ENCODE results near the gene IL11. TPM values are rescaled to one million over a fixed set of nuclear protein-coding genes. Genes with fewer than 3 reads are reported as not detected.

Gene IL11
- 0.84 TPM for polyA plus RNA-seq (2013, experiment 1 of 2)
- polyA plus RNA-seq (2013, experiment 2 of 2) = 0.41 TPM

GRCh38 chr19:55370305-55370988, at the start of gene IL11:
TSS of gene IL11 (minus strand) at chr19:55370463. CDS start at chr19:55370310, 153 bp downstream.
- Histone ChIP-seq H3K23ac (ENCODE audit: low read length) (peak within 1 kb of the TSS; percentile 24), H3K36me3 (ENCODE audit: control insufficient read depth, insufficient read depth, low read length) (no peaks in the 10 kb centered on the region), H4K8ac (ENCODE audit: low read depth, low read length) (no peak within 1 kb of the TSS), H3K4me3 (ENCODE audit: low read length) (peak within 1 kb of the TSS; percentile 20), H2BK5ac (ENCODE audit: low read length) (no peak within 1 kb of the TSS), H2BK15ac (replicated peaks; ENCODE audit: low read depth) (no peak within 1 kb of the TSS), H3K18ac (ENCODE audit: low read length) (peak within 1 kb of the TSS; percentile 29), H3K27ac (ENCODE audit: low read depth, low read length) (peak within 1 kb of the TSS; percentile 86), H3K79me2 (ENCODE audit: control insufficient read depth, insufficient read depth, low read length) (no peaks in the 10 kb centered on the region), H3K79me1 (ENCODE audit: low read length) (no peaks in the 10 kb centered on the region), H3K4ac (ENCODE audit: low read depth, low read length) (peak within 1 kb of the TSS; percentile 49), H2BK120ac (ENCODE audit: low read depth, low read length) (no peak within 1 kb of the TSS), H3K27me3 (ENCODE audit: insufficient read depth, low read length, poor library complexity) (peaks cover 3% of the 10 kb centered on the region), H3K4me1 (ENCODE audit: control insufficient read depth, low read depth, low read length) (peaks cover 2% of the 10 kb centered on the region), H3K4me2 (ENCODE audit: low read length) (peak within 1 kb of the TSS; percentile 86), H4K5ac (ENCODE audit: low read length) (no peak within 1 kb of the TSS), H3K56ac (ENCODE audit: low read length) (peak within 1 kb of the TSS; percentile 71), H2AK5ac (ENCODE audit: low read length) (no peak within 1 kb of the TSS), H3K9ac (ENCODE audit: low read length) (peak within 1 kb of the TSS; percentile 61)
- peak; percentile 73 for DNase-seq
- no CpG with 5 or more reads among the region's 32 CpGs for whole genome bisulfite sequencing (ENCODE audit: extremely low coverage, insufficient coverage, low lambda C conversion rate)

DNA sequence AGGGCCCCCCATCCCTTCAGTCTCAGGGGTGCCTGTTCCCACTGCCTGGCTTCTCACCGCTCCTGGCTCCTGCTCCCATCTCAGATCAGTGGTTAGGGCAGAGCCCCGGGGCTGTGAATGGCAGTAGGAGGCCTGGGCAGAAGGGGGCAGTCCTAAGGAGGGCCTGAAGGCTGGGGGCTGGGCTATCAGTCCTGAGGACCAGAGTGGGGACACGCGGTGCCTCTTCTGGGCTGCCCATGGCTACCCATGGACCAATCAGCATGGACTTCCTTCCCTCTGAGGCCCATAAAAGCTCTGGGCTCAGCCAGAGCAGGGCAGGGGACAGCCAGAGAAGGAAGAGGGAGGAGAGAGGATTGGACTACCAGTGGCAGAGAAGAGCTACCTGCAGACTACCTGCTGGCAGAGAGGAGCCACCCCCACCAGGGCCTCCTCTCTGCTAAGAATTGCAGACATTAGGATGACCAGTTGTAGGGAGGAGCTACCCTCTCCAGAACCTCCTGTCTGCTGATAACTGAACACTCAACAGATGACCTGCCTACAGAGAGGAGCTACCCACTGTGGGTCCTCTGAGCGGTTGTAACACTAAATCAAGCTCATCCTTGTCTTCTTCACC, 49.5 kb upstream of the IL11 start:
- no peak overlapping the region for H3K18ac ChIP-seq (ENCODE audit: low read length)
- H4K5ac ChIP-seq (ENCODE audit: low read length) = no peak overlapping the region
- H3K9ac ChIP-seq (ENCODE audit: low read length) = no peak overlapping the region
- no peak overlapping the region for H2BK15ac ChIP-seq (replicated peaks; ENCODE audit: low read depth)
- no peak overlapping the region for H3K4me3 ChIP-seq (ENCODE audit: low read length)
- H3K23ac ChIP-seq (ENCODE audit: low read length) = no peak overlapping the region
- WGBS (ENCODE audit: extremely low coverage, insufficient coverage, low lambda C conversion rate) = no CpG with 5 or more reads among the region's 5 CpGs
- H3K27me3 ChIP-seq (ENCODE audit: insufficient read depth, low read length, poor library complexity) = no peaks in the 10 kb centered on the region
- H3K36me3 ChIP-seq (ENCODE audit: control insufficient read depth, insufficient read depth, low read length) = no peaks in the 10 kb centered on the region
- H3K4ac ChIP-seq (ENCODE audit: low read depth, low read length) = no peak overlapping the region
- no peak overlapping the region for H3K56ac ChIP-seq (ENCODE audit: low read length)
- no peak overlapping the region for H3K27ac ChIP-seq (ENCODE audit: low read depth, low read length)
- no peak overlapping the region for H2BK5ac ChIP-seq (ENCODE audit: low read length)
- no peak overlapping the region for H3K4me2 ChIP-seq (ENCODE audit: low read length)
- H2BK120ac ChIP-seq (ENCODE audit: low read depth, low read length) = no peak overlapping the region
- no peak overlapping the region for H2AK5ac ChIP-seq (ENCODE audit: low read length)
- DNase-seq = no peak
- H3K4me1 ChIP-seq (ENCODE audit: control insufficient read depth, low read depth, low read length) = no peaks in the 10 kb centered on the region
- H4K8ac ChIP-seq (ENCODE audit: low read depth, low read length) = no peak overlapping the region
- H3K79me2 ChIP-seq (ENCODE audit: control insufficient read depth, insufficient read depth, low read length) = no peaks in the 10 kb centered on the region
- no peaks in the 10 kb centered on the region for H3K79me1 ChIP-seq (ENCODE audit: low read length)

DNA sequence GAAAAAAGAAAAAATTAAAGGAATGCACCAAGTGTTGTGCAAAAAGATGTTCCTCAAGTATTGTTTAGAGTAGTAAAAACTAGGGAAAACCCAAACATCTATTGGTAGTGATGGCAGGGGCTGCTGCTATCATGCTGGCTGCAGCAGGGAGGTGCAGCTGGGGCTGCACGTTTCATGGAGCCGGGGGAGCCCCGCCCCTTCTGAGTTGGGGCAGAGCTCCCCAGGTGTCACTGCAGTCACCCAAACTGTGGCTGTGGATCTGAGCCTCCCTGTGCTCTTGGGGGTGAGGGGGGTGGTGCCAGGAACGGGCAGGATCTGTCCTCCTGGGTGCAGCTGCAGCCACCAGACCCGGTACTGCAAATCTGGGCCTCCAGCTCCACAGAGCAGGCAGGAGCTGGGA, 48.8 kb upstream of the IL11 start:
- no peak for DNase-seq
- Histone ChIP-seq H3K4me1 (ENCODE audit: control insufficient read depth, low read depth, low read length) (no peaks in the 10 kb centered on the region), H3K79me1 (ENCODE audit: low read length) (no peaks in the 10 kb centered on the region), H3K23ac (ENCODE audit: low read length) (no peak overlapping the region), H3K4ac (ENCODE audit: low read depth, low read length) (no peak overlapping the region), H3K36me3 (ENCODE audit: control insufficient read depth, insufficient read depth, low read length) (no peaks in the 10 kb centered on the region), H3K56ac (ENCODE audit: low read length) (no peak overlapping the region), H2BK5ac (ENCODE audit: low read length) (no peak overlapping the region), H2BK15ac (replicated peaks; ENCODE audit: low read depth) (no peak overlapping the region), H4K5ac (ENCODE audit: low read length) (no peak overlapping the region), H3K27ac (ENCODE audit: low read depth, low read length) (no peak overlapping the region), H3K18ac (ENCODE audit: low read length) (no peak overlapping the region), H2BK120ac (ENCODE audit: low read depth, low read length) (no peak overlapping the region), H2AK5ac (ENCODE audit: low read length) (no peak overlapping the region), H3K4me3 (ENCODE audit: low read length) (no peak overlapping the region), H3K27me3 (ENCODE audit: insufficient read depth, low read length, poor library complexity) (no peaks in the 10 kb centered on the region), H3K4me2 (ENCODE audit: low read length) (no peak overlapping the region), H4K8ac (ENCODE audit: low read depth, low read length) (no peak overlapping the region), H3K79me2 (ENCODE audit: control insufficient read depth, insufficient read depth, low read length) (no peaks in the 10 kb centered on the region), H3K9ac (ENCODE audit: low read length) (no peak overlapping the region)
- no CpG with 5 or more reads among the region's 5 CpGs for WGBS (ENCODE audit: extremely low coverage, insufficient coverage, low lambda C conversion rate)

GRCh38 chr19:55418185-55418584, 47.9 kb upstream of the IL11 start:
- Histone ChIP-seq H4K5ac (ENCODE audit: low read length) (no peak overlapping the region), H2BK15ac (replicated peaks; ENCODE audit: low read depth) (no peak overlapping the region), H3K27me3 (ENCODE audit: insufficient read depth, low read length, poor library complexity) (no peaks in the 10 kb centered on the region), H3K4me1 (ENCODE audit: control insufficient read depth, low read depth, low read length) (no peaks in the 10 kb centered on the region), H3K79me1 (ENCODE audit: low read length) (no peaks in the 10 kb centered on the region), H3K4ac (ENCODE audit: low read depth, low read length) (no peak overlapping the region), H2AK5ac (ENCODE audit: low read length) (no peak overlapping the region), H4K8ac (ENCODE audit: low read depth, low read length) (no peak overlapping the region), H3K36me3 (ENCODE audit: control insufficient read depth, insufficient read depth, low read length) (no peaks in the 10 kb centered on the region), H3K4me3 (ENCODE audit: low read length) (no peak overlapping the region), H3K79me2 (ENCODE audit: control insufficient read depth, insufficient read depth, low read length) (no peaks in the 10 kb centered on the region), H3K4me2 (ENCODE audit: low read length) (no peak overlapping the region), H3K23ac (ENCODE audit: low read length) (no peak overlapping the region), H3K9ac (ENCODE audit: low read length) (no peak overlapping the region), H2BK120ac (ENCODE audit: low read depth, low read length) (no peak overlapping the region), H3K27ac (ENCODE audit: low read depth, low read length) (no peak overlapping the region), H3K18ac (ENCODE audit: low read length) (no peak overlapping the region), H3K56ac (ENCODE audit: low read length) (peak overlapping the region; percentile 44), H2BK5ac (ENCODE audit: low read length) (no peak overlapping the region)
- no CpG with 5 or more reads among the region's 7 CpGs for WGBS (ENCODE audit: extremely low coverage, insufficient coverage, low lambda C conversion rate)
- peak; percentile 82 for DNase-seq

- peaks cover 21% of the 10 kb centered on the region for H3K79me2 ChIP-seq (ENCODE audit: control insufficient read depth, insufficient read depth, low read length)
- peaks cover 12% of the 10 kb centered on the region for H3K79me1 ChIP-seq (ENCODE audit: low read length)
- H3K4me3 ChIP-seq (ENCODE audit: low read length) = no peak overlapping the region
- H3K18ac ChIP-seq (ENCODE audit: low read length) = no peak overlapping the region
- H2BK15ac ChIP-seq (replicated peaks; ENCODE audit: low read depth) = no peak overlapping the region
- H3K36me3 ChIP-seq (ENCODE audit: control insufficient read depth, insufficient read depth, low read length) = peaks cover 8% of the 10 kb centered on the region
- no peak overlapping the region for H3K4me2 ChIP-seq (ENCODE audit: low read length)
- H4K8ac ChIP-seq (ENCODE audit: low read depth, low read length) = no peak overlapping the region
- H3K4me1 ChIP-seq (ENCODE audit: control insufficient read depth, low read depth, low read length) = peaks cover 10% of the 10 kb centered on the region
- WGBS (ENCODE audit: extremely low coverage, insufficient coverage, low lambda C conversion rate) = no CpG with 5 or more reads among the region's 2 CpGs
- H3K4ac ChIP-seq (ENCODE audit: low read depth, low read length) = no peak overlapping the region
- no peaks in the 10 kb centered on the region for H3K27me3 ChIP-seq (ENCODE audit: insufficient read depth, low read length, poor library complexity)
- no peak for DNase-seq
- H2BK5ac ChIP-seq (ENCODE audit: low read length) = no peak overlapping the region
- no peak overlapping the region for H2AK5ac ChIP-seq (ENCODE audit: low read length)
- no peak overlapping the region for H4K5ac ChIP-seq (ENCODE audit: low read length)
- H3K23ac ChIP-seq (ENCODE audit: low read length) = no peak overlapping the region
- H3K56ac ChIP-seq (ENCODE audit: low read length) = no peak overlapping the region
- H2BK120ac ChIP-seq (ENCODE audit: low read depth, low read length) = no peak overlapping the region
- H3K27ac ChIP-seq (ENCODE audit: low read depth, low read length) = no peak overlapping the region
- no peak overlapping the region for H3K9ac ChIP-seq (ENCODE audit: low read length)
Observed at GRCh38 chr19:55410168-55410567, 39.9 kb upstream of the IL11 start.

Measured in mesendoderm (in vitro differentiated cells).